Ovary (tissue), 3 donors: Measurements from ENCODE around the gene COG6.

Source experiments
- EP300 ChIP-seq: sonication (generic); formaldehyde crosslinking; IDR thresholded peaks from one replicate; pipeline ENCODE4 v1.6.1; 2017; ENCODE audit warnings: antibody characterized with exemption
- TF ChIP-seq, protein P1 (sequence below), 3 donors: fragments of 450-650 bp in 2 of 3; fragments of 200-600 bp in 1 of 3; IDR thresholded peaks; one replicate each; pipeline versions ENCODE4 v1.5.1 to v1.8.0; 2016 to 2022; ENCODE audit warnings: antibody characterized with exemption in 3 of 3, mild to moderate bottlenecking in 1 of 3
- donor health status: DM: no; HTN: no; CAD: no.

DNA sequence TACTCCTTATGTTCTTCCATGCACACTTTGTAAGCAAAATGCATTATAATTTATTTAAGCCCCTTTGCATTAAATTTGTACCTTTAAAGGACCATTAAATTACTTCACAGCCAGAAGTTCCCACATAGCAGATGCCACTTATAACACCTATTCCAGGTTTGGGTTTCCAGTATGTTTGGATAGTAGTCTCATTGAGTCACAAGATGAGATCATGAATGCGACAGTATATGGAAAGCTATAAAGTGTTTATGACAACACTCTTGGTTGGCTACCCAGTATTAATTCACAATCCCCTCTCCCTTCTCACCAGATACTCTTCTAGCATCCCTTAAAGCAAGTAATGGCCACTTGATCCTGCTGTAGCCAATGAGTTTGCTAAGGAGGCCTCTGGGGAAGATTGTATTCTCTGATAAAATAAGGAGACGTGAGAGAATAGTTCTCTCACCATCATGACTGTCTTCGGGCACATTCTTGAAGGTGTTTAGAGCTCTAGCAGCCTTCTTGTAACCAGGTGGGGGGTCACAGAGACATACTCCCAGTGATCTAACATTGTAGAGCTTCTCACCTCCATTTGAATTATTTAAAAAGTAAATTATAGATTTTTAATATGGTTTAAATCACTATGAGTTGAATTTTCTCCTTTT is 49.7 kb upstream of the COG6 start:
- TF ChIP-seq, protein P1, sequence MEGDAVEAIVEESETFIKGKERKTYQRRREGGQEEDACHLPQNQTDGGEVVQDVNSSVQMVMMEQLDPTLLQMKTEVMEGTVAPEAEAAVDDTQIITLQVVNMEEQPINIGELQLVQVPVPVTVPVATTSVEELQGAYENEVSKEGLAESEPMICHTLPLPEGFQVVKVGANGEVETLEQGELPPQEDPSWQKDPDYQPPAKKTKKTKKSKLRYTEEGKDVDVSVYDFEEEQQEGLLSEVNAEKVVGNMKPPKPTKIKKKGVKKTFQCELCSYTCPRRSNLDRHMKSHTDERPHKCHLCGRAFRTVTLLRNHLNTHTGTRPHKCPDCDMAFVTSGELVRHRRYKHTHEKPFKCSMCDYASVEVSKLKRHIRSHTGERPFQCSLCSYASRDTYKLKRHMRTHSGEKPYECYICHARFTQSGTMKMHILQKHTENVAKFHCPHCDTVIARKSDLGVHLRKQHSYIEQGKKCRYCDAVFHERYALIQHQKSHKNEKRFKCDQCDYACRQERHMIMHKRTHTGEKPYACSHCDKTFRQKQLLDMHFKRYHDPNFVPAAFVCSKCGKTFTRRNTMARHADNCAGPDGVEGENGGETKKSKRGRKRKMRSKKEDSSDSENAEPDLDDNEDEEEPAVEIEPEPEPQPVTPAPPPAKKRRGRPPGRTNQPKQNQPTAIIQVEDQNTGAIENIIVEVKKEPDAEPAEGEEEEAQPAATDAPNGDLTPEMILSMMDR (IDR thresholded peaks at IDR 0.05): no peak
- TF ChIP-seq EP300: no peak
